Astrocyte (in vitro differentiated cells and primary cell): ENCODE measurements around the gene MAP3K6. TPM values are rescaled to one million over a fixed set of nuclear protein-coding genes. Genes with fewer than 3 reads are reported as not detected.
A peak's percentile ranks its signal among the peaks of the same experiment; 100 is the strongest.

Experiments
- DNase-seq: peaks from one replicate; pipeline ENCODE4 v3.0.0-alpha.2; 2010; ENCODE audit warnings: low read depth
- FAIRE-seq: peaks from 2 replicates; lab custom pipeline; 2011; peaks lifted over from hg19 to GRCh38; lab: Jason Lieb, UNC
- H2AFZ ChIP-seq: 2 replicates; pipeline ENCODE4 v1.6.0; 2012; ENCODE audit warnings: low read depth, low read length, inconsistent platforms
- H3K27ac ChIP-seq: 2 replicates; pipeline ENCODE4 v1.5.1; 2011; ENCODE audit warnings: low read depth, low read length, inconsistent platforms
- H3K27me3 ChIP-seq: 2 replicates; pipeline ENCODE4 v1.6.0; 2011; ENCODE audit warnings: low read length, inconsistent platforms; ENCODE audit not compliant: insufficient read depth
- H3K36me3 ChIP-seq: 2 replicates; pipeline ENCODE4 v1.5.1; 2011; ENCODE audit warnings: low read length, inconsistent platforms; ENCODE audit not compliant: insufficient read depth
- H3K4me1 ChIP-seq: 2 replicates; pipeline ENCODE4 v1.5.1; 2011; ENCODE audit warnings: low read length, inconsistent platforms; ENCODE audit not compliant: insufficient read depth
- H3K4me2 ChIP-seq: 2 replicates; pipeline ENCODE4 v1.6.0; 2012; ENCODE audit warnings: low read length, inconsistent platforms
- H3K4me3 ChIP-seq: 2 replicates; pipeline ENCODE4 v1.5.1; 2011; ENCODE audit warnings: low read depth, mild to moderate bottlenecking, low read length, inconsistent platforms; ENCODE audit not compliant: insufficient read depth
- H3K79me2 ChIP-seq: 2 replicates; pipeline ENCODE4 v1.6.0; 2012; ENCODE audit warnings: mild to moderate bottlenecking, low read length, inconsistent platforms; ENCODE audit not compliant: insufficient read depth
- H3K9ac ChIP-seq: 2 replicates; pipeline ENCODE4 v1.6.0; 2012; ENCODE audit warnings: mild to moderate bottlenecking, low read length, inconsistent platforms
- H3K9me3 ChIP-seq: 2 replicates; pipeline ENCODE4 v1.5.1; 2012; ENCODE audit warnings: low read depth, mild to moderate bottlenecking, low read length, inconsistent platforms; ENCODE audit not compliant: insufficient read depth
- H4K20me1 ChIP-seq: 2 replicates; pipeline ENCODE4 v1.6.0; 2012; ENCODE audit warnings: low read length, inconsistent platforms; ENCODE audit not compliant: insufficient read depth
- H3K27ac Mint-ChIP-seq: one replicate; pipeline ENCODE4 v1.8.0; 2021; ENCODE audit warnings: mild to moderate bottlenecking, mixed read lengths; ENCODE audit not compliant: unreplicated experiment
- H3K27me3 Mint-ChIP-seq: one replicate; pipeline ENCODE4 v1.8.0; 2021; ENCODE audit warnings: low read depth, mixed read lengths; ENCODE audit not compliant: unreplicated experiment
- H3K36me3 Mint-ChIP-seq: one replicate; pipeline ENCODE4 v1.8.0; 2021; ENCODE audit warnings: low read depth, mixed read lengths; ENCODE audit not compliant: unreplicated experiment
- H3K4me1 Mint-ChIP-seq: one replicate; pipeline ENCODE4 v1.8.0; 2021; ENCODE audit warnings: low read depth, mixed read lengths; ENCODE audit not compliant: unreplicated experiment
- H3K4me3 Mint-ChIP-seq: one replicate; pipeline ENCODE4 v1.8.0; 2021; ENCODE audit warnings: mild to moderate bottlenecking, moderate library complexity, mixed read lengths; ENCODE audit not compliant: unreplicated experiment
- H3K9me3 Mint-ChIP-seq: one replicate; pipeline ENCODE4 v1.8.0; 2021; ENCODE audit warnings: mild to moderate bottlenecking, mixed read lengths; ENCODE audit not compliant: unreplicated experiment
- EZH2 ChIP-seq: IDR thresholded peaks from 2 replicates; pipeline ENCODE4 v1.6.1; 2012; ENCODE audit warnings: mild to moderate bottlenecking, low read length, inconsistent platforms; ENCODE audit not compliant: insufficient read depth
- total RNA-seq: library from RNA; stranded (reverse); gene quantifications from 2 replicates; pipeline ENCODE4 v1.2.1, GENCODE V29; 2021
- TF ChIP-seq, protein P1 (sequence below): IDR thresholded peaks from 2 replicates; pipeline ENCODE4 v1.5.1; 2011; ENCODE audit warnings: low read depth, mild to moderate bottlenecking, inconsistent platforms, low read length, moderate library complexity; ENCODE audit not compliant: insufficient read depth

MAP3K6 gene
- total RNA-seq, 1 donor from 2014 or later: 16.8 TPM

DNA sequence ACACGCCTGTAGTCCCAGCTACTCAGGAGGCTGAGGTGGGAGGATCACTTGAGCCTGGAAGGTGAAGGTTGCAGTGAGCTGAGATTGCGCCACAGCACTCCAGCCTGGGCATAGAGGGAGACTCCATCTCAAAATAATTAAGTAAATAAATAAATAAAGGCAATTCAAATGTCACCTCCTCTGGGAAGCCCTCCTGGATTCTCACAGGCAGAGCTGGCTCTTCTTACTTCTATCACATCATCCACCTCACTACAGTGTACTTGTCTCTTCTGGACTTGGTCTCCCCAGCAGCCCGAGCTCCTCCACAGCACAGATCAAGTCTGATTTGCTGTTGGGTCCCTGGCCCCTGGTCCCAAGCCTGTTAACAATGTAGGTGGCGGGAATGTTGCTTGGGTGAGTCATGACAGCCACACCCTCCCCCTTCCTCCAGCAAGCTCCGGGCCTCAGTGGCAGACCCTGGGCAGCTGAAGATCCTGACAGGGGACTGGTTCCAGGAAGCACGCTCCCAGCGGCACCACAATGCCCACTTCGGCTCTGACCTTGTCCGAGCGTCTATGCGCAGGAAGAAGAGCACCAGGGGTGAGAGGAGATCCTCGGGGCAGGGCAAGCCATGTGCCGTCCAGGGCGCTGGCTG is 19.7 kb downstream of the MAP3K6 start:
- Histone ChIP-seq H3K9me3 (no peaks in the 10 kb centered on the region), H3K27me3 (peaks cover 5% of the 10 kb centered on the region), H2AFZ (no peak overlapping the region), H3K4me3 (no peak overlapping the region), H3K4me1 (peaks cover 18% of the 10 kb centered on the region), H3K36me3 (no peaks in the 10 kb centered on the region), H3K79me2 (no peaks in the 10 kb centered on the region), H3K27ac (no peak overlapping the region), H3K9ac (no peak overlapping the region), H4K20me1 (no peaks in the 10 kb centered on the region), H3K4me2 (peak overlapping the region; percentile 7)
- TF ChIP-seq, protein P1, sequence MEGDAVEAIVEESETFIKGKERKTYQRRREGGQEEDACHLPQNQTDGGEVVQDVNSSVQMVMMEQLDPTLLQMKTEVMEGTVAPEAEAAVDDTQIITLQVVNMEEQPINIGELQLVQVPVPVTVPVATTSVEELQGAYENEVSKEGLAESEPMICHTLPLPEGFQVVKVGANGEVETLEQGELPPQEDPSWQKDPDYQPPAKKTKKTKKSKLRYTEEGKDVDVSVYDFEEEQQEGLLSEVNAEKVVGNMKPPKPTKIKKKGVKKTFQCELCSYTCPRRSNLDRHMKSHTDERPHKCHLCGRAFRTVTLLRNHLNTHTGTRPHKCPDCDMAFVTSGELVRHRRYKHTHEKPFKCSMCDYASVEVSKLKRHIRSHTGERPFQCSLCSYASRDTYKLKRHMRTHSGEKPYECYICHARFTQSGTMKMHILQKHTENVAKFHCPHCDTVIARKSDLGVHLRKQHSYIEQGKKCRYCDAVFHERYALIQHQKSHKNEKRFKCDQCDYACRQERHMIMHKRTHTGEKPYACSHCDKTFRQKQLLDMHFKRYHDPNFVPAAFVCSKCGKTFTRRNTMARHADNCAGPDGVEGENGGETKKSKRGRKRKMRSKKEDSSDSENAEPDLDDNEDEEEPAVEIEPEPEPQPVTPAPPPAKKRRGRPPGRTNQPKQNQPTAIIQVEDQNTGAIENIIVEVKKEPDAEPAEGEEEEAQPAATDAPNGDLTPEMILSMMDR: no peak
- no peak for TF ChIP-seq EZH2
- H3K27me3 Mint-ChIP-seq: peaks cover 5% of the 10 kb centered on the region
- no peak overlapping the region for H3K4me3 Mint-ChIP-seq
- H3K9me3 Mint-ChIP-seq: no peaks in the 10 kb centered on the region
- H3K36me3 Mint-ChIP-seq: peaks cover 6% of the 10 kb centered on the region
- peak; percentile 10 for DNase-seq
- peaks cover 17% of the 10 kb centered on the region for H3K4me1 Mint-ChIP-seq
- no peak for FAIRE-seq
- H3K27ac Mint-ChIP-seq: peak overlapping the region; percentile 66

DNA sequence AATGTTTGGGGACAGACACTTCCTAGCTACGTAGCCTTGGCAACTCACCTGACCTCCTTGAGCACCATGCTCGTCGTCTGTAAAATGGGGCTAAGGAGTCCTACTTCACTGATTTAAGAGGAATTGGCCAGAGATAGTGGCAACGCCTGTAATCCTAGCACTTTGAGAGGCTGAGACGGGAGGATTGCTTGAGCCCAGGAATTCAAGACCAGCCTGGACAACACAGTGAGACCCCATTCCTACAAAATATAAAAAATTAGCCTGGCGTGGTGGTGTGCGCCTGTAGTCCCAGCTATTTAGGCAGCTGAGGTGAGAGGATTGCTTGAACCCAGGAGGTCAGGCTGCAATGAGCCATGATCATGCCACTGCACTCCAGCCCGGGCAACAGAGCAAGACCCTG is 20.4 kb downstream of the MAP3K6 start:
- H3K27ac Mint-ChIP-seq: no peak overlapping the region
- no peak overlapping the region for H3K9ac ChIP-seq
- TF ChIP-seq, protein P1: no peak
- TF ChIP-seq EZH2: no peak

DNA sequence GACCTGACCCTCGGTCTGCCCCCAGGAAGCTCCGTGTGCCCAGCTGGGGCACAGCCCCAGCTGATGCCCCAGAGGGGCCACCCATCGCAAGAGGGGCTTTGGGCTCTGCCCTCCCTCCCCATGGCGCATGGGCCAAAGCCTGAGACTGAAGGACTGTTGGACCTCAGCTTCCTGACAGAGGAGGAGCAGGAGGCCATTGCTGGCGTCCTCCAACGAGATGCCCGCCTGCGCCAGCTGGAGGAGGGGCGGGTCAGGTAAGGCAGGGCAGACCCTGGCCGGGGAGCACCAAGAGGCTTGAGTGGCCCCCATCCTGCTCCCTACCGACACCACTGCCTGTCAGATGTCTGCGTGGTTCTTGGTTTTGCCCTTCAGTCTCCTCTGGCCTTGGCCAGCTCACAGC is 21.5 kb downstream of the MAP3K6 start:
- Mint-ChIP-seq H3K27me3 (peaks cover 5% of the 10 kb centered on the region), H3K4me1 (peaks cover 27% of the 10 kb centered on the region), H3K4me3 (no peak overlapping the region), H3K9me3 (no peaks in the 10 kb centered on the region), H3K27ac (no peak overlapping the region), H3K36me3 (peaks cover 6% of the 10 kb centered on the region)
- H3K36me3 ChIP-seq: no peaks in the 10 kb centered on the region
- H3K4me1 ChIP-seq: peaks cover 25% of the 10 kb centered on the region
- FAIRE-seq (no peak), DNase-seq (no peak)
- H3K9me3 ChIP-seq: no peaks in the 10 kb centered on the region
- H3K27ac ChIP-seq: no peak overlapping the region
- no peak overlapping the region for H3K9ac ChIP-seq
- H2AFZ ChIP-seq: no peak overlapping the region
- H3K4me3 ChIP-seq: no peak overlapping the region
- H3K79me2 ChIP-seq: no peaks in the 10 kb centered on the region
- no peak overlapping the region for H3K4me2 ChIP-seq
- TF ChIP-seq EZH2: no peak
- TF ChIP-seq, protein P1: no peak
- no peaks in the 10 kb centered on the region for H4K20me1 ChIP-seq
- H3K27me3 ChIP-seq: peaks cover 2% of the 10 kb centered on the region

More for the DNA sequence above, 20.4 kb downstream of the MAP3K6 start:
- no peak overlapping the region for H3K27ac ChIP-seq
- FAIRE-seq (no peak), DNase-seq (no peak)
- Mint-ChIP-seq H3K4me1 (peaks cover 20% of the 10 kb centered on the region), H3K4me3 (no peak overlapping the region), H3K9me3 (no peaks in the 10 kb centered on the region), H3K27me3 (peaks cover 5% of the 10 kb centered on the region), H3K36me3 (peaks cover 6% of the 10 kb centered on the region)
- peaks cover 25% of the 10 kb centered on the region for H3K4me1 ChIP-seq
- no peaks in the 10 kb centered on the region for H3K36me3 ChIP-seq
- peaks cover 5% of the 10 kb centered on the region for H3K27me3 ChIP-seq
- no peaks in the 10 kb centered on the region for H3K9me3 ChIP-seq
- no peaks in the 10 kb centered on the region for H4K20me1 ChIP-seq
- H3K79me2 ChIP-seq: no peaks in the 10 kb centered on the region
- no peak overlapping the region for H3K4me2 ChIP-seq
- no peak overlapping the region for H2AFZ ChIP-seq
- H3K4me3 ChIP-seq: no peak overlapping the region
